ENCODE results near the gene TDRD7. TPM values are rescaled to one million over a fixed set of nuclear protein-coding genes. Genes with fewer than 3 reads are reported as not detected.
A peak's percentile ranks its signal among the peaks of the same experiment; 100 is the strongest.

The TDRD7 gene
- total and polyA plus RNA-seq, 9 of the 15 experiments (the other 6 are each of a cell fraction or from before 2014, with no cell fraction given): 2.2 to 7.7 (median 5.2) TPM

GRCh38 chr9:97364769-97365490, 47.0 kb upstream of the TDRD7 start:
- BruUV-seq (replicated peaks): no TSS peak
- H3K9me3 ChIP-seq (replicated peaks; ENCODE audit: control insufficient read depth, insufficient read depth, low read depth, low read length): 0 out of 2 replicates have a peak, but pooled peaks cover 4% of the 10 kb centered on the region
- no peaks in the 10 kb centered on the region for H3K27me3 ChIP-seq (ENCODE audit: control insufficient read depth in 2 of 2, insufficient read depth in 2 of 2, low read length in 2 of 2)
- no peak overlapping the region for H3K4me3 ChIP-seq
- no peak for DNase-seq (ENCODE audit: extremely low read depth in 1 of 4, low spot score in 3 of 4)
- ATAC-seq: no peak
- no peak for TF ChIP-seq FOXM1 (IDR thresholded peaks at IDR 0.05; ENCODE audit: low read depth)
- no peak for TF ChIP-seq FOXM1 (CRISPR knock-in tag; IDR thresholded peaks at IDR 0.05; ENCODE audit: low read depth)
- TF ChIP-seq IRF1 (CRISPR knock-in tag; IDR thresholded peaks at IDR 0.05; ENCODE audit: borderline replicate concordance): 0 out of 2 replicates have a peak, but pooled peaks have one; percentile 28
- TF ChIP-seq OTX1 (CRISPR knock-in tag; IDR thresholded peaks at IDR 0.05): no peak
- no peak for TF ChIP-seq ATF3 (IDR thresholded peaks at IDR 0.05)
- TF ChIP-seq ATF3 (CRISPR knock-in tag; conservative IDR thresholded peaks at IDR 0.05): no peak
- intact Hi-C loops (cut with micrococcal nuclease) (no loop called here), in situ Hi-C loops (cut with MboI) (no loop called here)
- H3K4me2 ChIP-seq (ENCODE audit: insufficient read depth, low read length): no peak overlapping the region
- no peak overlapping the region for H3K9ac ChIP-seq (ENCODE audit: insufficient read depth in 1 of 2, low read depth in 2 of 2, low read length in 2 of 2)
- H3K79me2 ChIP-seq (ENCODE audit: control insufficient read depth, insufficient read depth, low read length): no peaks in the 10 kb centered on the region
- H3K36me3 ChIP-seq (ENCODE audit: control insufficient read depth, insufficient read depth, low read length): no peaks in the 10 kb centered on the region
- 75% methylated on average over 8 of the region's 8 CpGs for WGBS (ENCODE audit: insufficient coverage, low coverage, missing lambda C conversion rate)
- peaks cover 17 to 18% of the 10 kb centered on the region in 2 experiments for H3K4me1 ChIP-seq (replicated peaks in 1 of 2; ENCODE audit: control insufficient read depth in 2 of 2, insufficient read depth in 2 of 2, low read length in 2 of 2)
- 0 out of 2 replicates have a peak overlapping the region, but pooled peaks have one; percentile 11 for H2AFZ ChIP-seq (ENCODE audit: low read depth, low read length)
- CTCF ChIA-PET (ENCODE audit: low intra/inter-chr PET ratio): no interaction called here
- H4K20me1 ChIP-seq (replicated peaks; ENCODE audit: control insufficient read depth, insufficient read depth, low read length): no peaks in the 10 kb centered on the region
- POLR2A ChIA-PET: interaction anchor here (0.6 to 1.6 kb wide), 2 partner anchors 11 to 23 kb away, joined by 3 to 6 read pairs; no protein-coding TSS in a partner anchor
- no peak overlapping the region for H3K27ac ChIP-seq (ENCODE audit: extremely low read depth, low read depth, low read length)
- no peaks in the 10 kb centered on the region for H3K9me1 ChIP-seq (ENCODE audit: control insufficient read depth, insufficient read depth, low read length)
- FAIRE-seq: peak; percentile 15

Data from K562 (cell line).